H9 (cell line): ENCODE results near the gene HMCES. TPM values are rescaled to one million over a fixed set of nuclear protein-coding genes. Genes with fewer than 3 reads are reported as not detected.
A peak's percentile ranks its signal among the peaks of the same experiment; 100 is the strongest.

Experiments used
- DNase-seq: peaks from one replicate; pipeline ENCODE4 v3.0.0-alpha.2; 2017
- H2AFZ ChIP-seq: one replicate; pipeline ENCODE4 v1.6.1; 2013; ENCODE audit warnings: mild to moderate bottlenecking, low read length, control low read depth, moderate library complexity
- H2AK5ac ChIP-seq: 2 replicates; pipeline ENCODE4 v1.6.1; 2013; ENCODE audit warnings: low read length, control low read depth, mixed read lengths; ENCODE audit not compliant: insufficient read length
- H2BK120ac ChIP-seq: one replicate; pipeline ENCODE4 v1.6.1; 2013; ENCODE audit warnings: low read depth, mild to moderate bottlenecking, low read length, control low read depth, inconsistent platforms; ENCODE audit not compliant: poor library complexity, severe bottlenecking
- H2BK12ac ChIP-seq: 2 replicates; pipeline ENCODE4 v1.6.1; 2013; ENCODE audit warnings: low read length, control low read depth, mixed read lengths, low read depth; ENCODE audit not compliant: insufficient read length
- H2BK15ac ChIP-seq: 2 replicates; pipeline ENCODE4 v1.6.1; 2013; ENCODE audit warnings: low read depth, low read length, control low read depth
- H2BK20ac ChIP-seq: one replicate; pipeline ENCODE4 v1.6.1; 2013; ENCODE audit warnings: low read depth, mild to moderate bottlenecking, low read length, control low read depth, inconsistent platforms; ENCODE audit not compliant: poor library complexity, severe bottlenecking
- H2BK5ac ChIP-seq: 2 replicates; pipeline ENCODE4 v1.6.1; 2013; ENCODE audit warnings: low read length, control low read depth, mixed read lengths; ENCODE audit not compliant: insufficient read length
- H3K14ac ChIP-seq: 2 replicates; pipeline ENCODE4 v1.6.1; 2013; ENCODE audit warnings: low read length, control low read depth; ENCODE audit not compliant: insufficient read depth
- H3K18ac ChIP-seq: 2 replicates; pipeline ENCODE4 v1.6.1; 2013; ENCODE audit warnings: low read depth, mild to moderate bottlenecking, mixed read lengths, low read length, control low read depth; ENCODE audit not compliant: insufficient read length
- H3K23ac ChIP-seq: 2 replicates; pipeline ENCODE4 v1.6.1; 2013; ENCODE audit warnings: low read length, control low read depth, mixed read lengths, low read depth; ENCODE audit not compliant: insufficient read length
- H3K23me2 ChIP-seq: 2 replicates; pipeline ENCODE4 v1.6.1; 2013; ENCODE audit warnings: low read depth, mild to moderate bottlenecking, mixed read lengths, low read length, control low read depth; ENCODE audit not compliant: insufficient read length, poor library complexity, severe bottlenecking
- H3K27ac ChIP-seq: 2 replicates; pipeline ENCODE4 v1.5.1; 2013; ENCODE audit warnings: low read length, control low read depth, mixed read lengths, low read depth; ENCODE audit not compliant: insufficient read length
- H3K27me3 ChIP-seq: 2 replicates; pipeline ENCODE4 v1.6.1; 2013; ENCODE audit warnings: low read length, control low read depth, inconsistent platforms; ENCODE audit not compliant: insufficient read depth
- H3K4ac ChIP-seq: 2 replicates; pipeline ENCODE4 v1.6.1; 2013; ENCODE audit warnings: low read depth, mild to moderate bottlenecking, control low read depth, inconsistent platforms, low read length, moderate library complexity
- H3K4me1 ChIP-seq: 2 replicates; pipeline ENCODE4 v1.6.1; 2013; ENCODE audit warnings: low read length, control low read depth, inconsistent platforms; ENCODE audit not compliant: insufficient read depth
- H3K4me2 ChIP-seq: 2 replicates; pipeline ENCODE4 v1.6.1; 2013; ENCODE audit warnings: low read length, control low read depth, mixed read lengths; ENCODE audit not compliant: insufficient read length, insufficient read depth
- H3K56ac ChIP-seq: 2 replicates; pipeline ENCODE4 v1.6.1; 2013; ENCODE audit warnings: low read depth, mild to moderate bottlenecking, mixed read lengths, low read length, control low read depth; ENCODE audit not compliant: insufficient read length
- H3K79me1 ChIP-seq: 2 replicates; pipeline ENCODE4 v1.6.1; 2013; ENCODE audit warnings: low read depth, mild to moderate bottlenecking, moderate library complexity, low read length, control low read depth, inconsistent platforms; ENCODE audit not compliant: insufficient read depth, poor library complexity, severe bottlenecking
- H3K79me2 ChIP-seq: 2 replicates; pipeline ENCODE4 v1.6.1; 2013; ENCODE audit warnings: low read length, control low read depth, inconsistent platforms; ENCODE audit not compliant: insufficient read depth
- H3K9ac ChIP-seq: 2 replicates; pipeline ENCODE4 v1.6.1; 2013; ENCODE audit warnings: low read length, control low read depth, mixed read lengths; ENCODE audit not compliant: insufficient read length; ENCODE audit errors: extremely low read depth
- H3K9me3 ChIP-seq: one replicate; pipeline ENCODE4 v1.6.1; 2013; ENCODE audit warnings: low read depth, low read length, inconsistent platforms; ENCODE audit not compliant: control insufficient read depth
- H3T11ph ChIP-seq: one replicate; pipeline ENCODE4 v1.6.1; 2013; ENCODE audit warnings: mild to moderate bottlenecking, low read length, control low read depth, inconsistent platforms
- H4K20me1 ChIP-seq: one replicate; pipeline ENCODE4 v1.6.1; 2013; ENCODE audit not compliant: control insufficient read depth, insufficient read length, insufficient read depth
- H4K5ac ChIP-seq: 2 replicates; pipeline ENCODE4 v1.6.1; 2013; ENCODE audit warnings: low read depth, mild to moderate bottlenecking, mixed read lengths, low read length, control low read depth; ENCODE audit not compliant: insufficient read length
- H4K8ac ChIP-seq: replicated peaks from 2 replicates; pipeline ENCODE4 v1.6.1; 2013; ENCODE audit warnings: low read length, control low read depth, mixed read lengths, low read depth; ENCODE audit not compliant: insufficient read length
- H4K91ac ChIP-seq: 2 replicates; pipeline ENCODE4 v1.6.1; 2013; ENCODE audit warnings: low read depth, mild to moderate bottlenecking, moderate library complexity, mixed read lengths, low read length, control low read depth; ENCODE audit not compliant: insufficient read length
- H3K27ac Mint-ChIP-seq, 3 experiments: 2 replicates in 2 of 3; 3 replicates in 1 of 3; pipeline ENCODE4 v1.8.0; 2020 to 2021; ENCODE audit warnings: mixed read lengths in 3 of 3, mild to moderate bottlenecking in 1 of 3, moderate library complexity in 1 of 3
- H3K27me3 Mint-ChIP-seq: 2 replicates; pipeline ENCODE4 v1.8.0; 2021; ENCODE audit warnings: low read depth, mild to moderate bottlenecking, moderate library complexity, mixed read lengths
- H3K36me3 Mint-ChIP-seq, 3 experiments: 2 replicates in 2 of 3; 3 replicates in 1 of 3; pipeline ENCODE4 v1.8.0; 2020 to 2021; ENCODE audit warnings: low read depth in 3 of 3, mixed read lengths in 3 of 3; ENCODE audit not compliant: insufficient read depth in 1 of 3
- H3K4me1 Mint-ChIP-seq, 2 experiments: 2 replicates each; pipeline ENCODE4 v1.8.0; 2020; ENCODE audit warnings: mixed read lengths in 2 of 2
- H3K4me3 Mint-ChIP-seq, 2 experiments: 2 replicates in 1 of 2; 3 replicates in 1 of 2; pipeline ENCODE4 v1.8.0; 2020 to 2021; ENCODE audit warnings: mild to moderate bottlenecking in 2 of 2, mixed read lengths in 2 of 2, moderate library complexity in 1 of 2
- H3K9me3 Mint-ChIP-seq, 2 experiments: 2 replicates in 1 of 2; 3 replicates in 1 of 2; pipeline ENCODE4 v1.8.0; 2020; ENCODE audit warnings: mild to moderate bottlenecking in 2 of 2, mixed read lengths in 2 of 2, moderate library complexity in 1 of 2
- CTCF ChIP-seq: fragments of 200-600 bp; sonication (generic); conservative IDR thresholded peaks from 3 replicates; pipeline ENCODE4 v1.8.0; 2021; ENCODE audit warnings: antibody characterized with exemption, mild to moderate bottlenecking
- WGBS: extraction: QIAGEN DNeasy Blood & Tissue Kit; methylation state at CpG from one replicate; pipeline ENCODE4 v1.1.7; 2013; ENCODE audit warnings: missing lambda C conversion rate, low lambda C conversion rate, mixed read lengths; ENCODE audit not compliant: insufficient read length; ENCODE audit errors: extremely low coverage; 5-methylcytosine and 5-hydroxymethylcytosine counted together
- total RNA-seq: library from RNA; stranded (reverse); gene quantifications from 2 replicates; pipeline ENCODE4 v1.2.1, GENCODE V29; 2021

The HMCES gene
- total RNA-seq, 1 experiment from 2014 or later, result 52.4 TPM

- H3K9ac ChIP-seq, result no peak overlapping the region
- H3K27me3 ChIP-seq, result no peaks in the 10 kb centered on the region
- no peaks in the 10 kb centered on the region; a peak in 1 of 5 replicates for H3K9me3 Mint-ChIP-seq
- H3T11ph ChIP-seq, result no peak overlapping the region
- 0 out of 2 replicates have a peak overlapping the region, but pooled peaks have one; percentile 13 for H3K14ac ChIP-seq
- H3K23ac ChIP-seq, result no peak overlapping the region
- H3K18ac ChIP-seq, result no peak overlapping the region
- peaks cover 3% of the 10 kb centered on the region; the same call in 1 of the 2 replicates for H3K27me3 Mint-ChIP-seq
- no peak overlapping the region for H2AK5ac ChIP-seq
- no peak overlapping the region for H4K91ac ChIP-seq
- H3K23me2 ChIP-seq, result peaks cover 4% of the 10 kb centered on the region
- H3K4me3 Mint-ChIP-seq, result peak overlapping the region; percentile 75 to 90; a peak in 4 of 5 replicates
- H2BK20ac ChIP-seq, result no peak overlapping the region
- no peak overlapping the region; a peak in 1 of 7 replicates for H3K27ac Mint-ChIP-seq
- no peak overlapping the region for H2BK15ac ChIP-seq
- H3K4ac ChIP-seq, result no peak overlapping the region
- H2BK120ac ChIP-seq, result no peak overlapping the region
- no peak for DNase-seq
- no peaks in the 10 kb centered on the region for H3K9me3 ChIP-seq
- H2BK5ac ChIP-seq, result no peak overlapping the region
- H3K4me2 ChIP-seq, result peak overlapping the region; percentile 30
- H3K4me1 Mint-ChIP-seq, result peaks cover 10 to 11% of the 10 kb centered on the region in 2 experiments
- no peaks in the 10 kb centered on the region for H4K20me1 ChIP-seq
- no peak overlapping the region for H2BK12ac ChIP-seq
- WGBS, result no CpG with 5 or more reads among the region's 15 CpGs
- H4K5ac ChIP-seq, result no peak overlapping the region
- H3K36me3 Mint-ChIP-seq, result peaks cover 3 to 14% (median 9%) of the 10 kb centered on the region in 3 experiments; a peak in 5 of 7 replicates
- H3K27ac ChIP-seq, result no peak overlapping the region
- H3K79me1 ChIP-seq, result no peaks in the 10 kb centered on the region
- no peak overlapping the region for H2AFZ ChIP-seq
- no peaks in the 10 kb centered on the region for H3K4me1 ChIP-seq
- H3K79me2 ChIP-seq, result no peaks in the 10 kb centered on the region
- TF ChIP-seq CTCF, result no peak
- H4K8ac ChIP-seq, result no peak overlapping the region
- no peak overlapping the region for H3K56ac ChIP-seq
These were observed 38.5 kb downstream of the HMCES start for GRCh38 chr3:129317014-129317771.
